Activated CD4-positive, alpha-beta T cell treated with anti-CD3 and anti-CD28 coated beads, Interleukin-2, amount 10 ng/mL, durations not matched to agents 7 days and 5 days (primary cell): ENCODE data around the gene ATG2A. TPM values are rescaled to one million over a fixed set of nuclear protein-coding genes. Genes with fewer than 3 reads are reported as not detected.
A peak's percentile ranks its signal among the peaks of the same experiment; 100 is the strongest.
"Not testable (repeated sequence)": the region's sequence is repeated elsewhere in the genome, so short reads cannot be mapped to it uniquely, and the experiment has no call there.

Experiments used
- CTCF ChIA-PET: fragments of 350-600 bp; sonication (Branson Sonifier 250); formaldehyde crosslinking; loops from one replicate; lab custom pipeline; 2021; ENCODE audit warnings: antibody characterized with exemption; lab: Charles Lee
- POLR2A ChIA-PET: fragments of 350-600 bp; sonication (Branson Sonifier 250); formaldehyde crosslinking; loops from one replicate; lab custom pipeline; 2021; ENCODE audit warnings: antibody characterized with exemption; lab: Charles Lee
- DNase-seq: peaks from one replicate; pipeline ENCODE4 v3.0.0-alpha.2; 2020
- H3K27ac Mint-ChIP-seq: one replicate; pipeline ENCODE4 v1.8.0; 2021; ENCODE audit warnings: mild to moderate bottlenecking, moderate library complexity, mixed read lengths
- H3K27me3 Mint-ChIP-seq: one replicate; pipeline ENCODE4 v1.8.0; 2021; ENCODE audit warnings: mixed read lengths
- H3K36me3 Mint-ChIP-seq: one replicate; pipeline ENCODE4 v1.8.0; 2021; ENCODE audit warnings: low read depth, mixed read lengths
- H3K4me1 Mint-ChIP-seq: one replicate; pipeline ENCODE4 v1.8.0; 2021; ENCODE audit warnings: mixed read lengths
- H3K4me3 Mint-ChIP-seq: one replicate; pipeline ENCODE4 v1.8.0; 2021; ENCODE audit warnings: mild to moderate bottlenecking, moderate library complexity, mixed read lengths
- H3K9me3 Mint-ChIP-seq: one replicate; pipeline ENCODE4 v1.8.0; 2021; ENCODE audit warnings: mixed read lengths
- total RNA-seq, 2 experiments: library from RNA; stranded (reverse); gene quantifications; one replicate each; pipeline ENCODE4 v1.2.3, GENCODE V29; 2021

The ATG2A gene
- total RNA-seq, 2 experiments from 2014 or later, result 23.0 to 25.7 TPM

DNA sequence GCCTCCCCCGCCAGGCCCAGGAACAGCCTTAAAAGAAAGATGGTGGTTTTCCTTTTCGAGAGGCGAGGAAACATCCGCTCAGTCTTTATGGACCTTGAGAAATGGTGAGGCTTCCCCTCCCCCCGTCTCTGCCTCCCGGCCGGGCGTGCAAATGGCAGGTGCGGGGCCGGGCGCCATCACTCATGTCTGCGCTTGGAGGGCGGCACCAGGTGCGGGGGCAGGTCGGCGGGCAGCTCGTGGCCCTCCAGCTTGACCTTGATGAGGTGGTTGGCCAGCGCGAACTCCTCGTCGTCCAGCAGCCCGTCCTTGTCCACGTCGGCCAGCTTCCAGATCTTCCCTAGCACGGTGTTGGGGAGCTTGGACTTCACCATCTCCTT, 62.9 kb downstream of the ATG2A start:
- POLR2A ChIA-PET, result no interaction called here
- H3K4me3 Mint-ChIP-seq, result no peak overlapping the region
- CTCF ChIA-PET, result interaction anchor here (0.6 to 32.1 kb wide), 5 partner anchors 5 to 294 kb away, joined by 4 to 732 read pairs (median 232); partner anchors contain the start of genes CDC42BPG and EHD1

DNA sequence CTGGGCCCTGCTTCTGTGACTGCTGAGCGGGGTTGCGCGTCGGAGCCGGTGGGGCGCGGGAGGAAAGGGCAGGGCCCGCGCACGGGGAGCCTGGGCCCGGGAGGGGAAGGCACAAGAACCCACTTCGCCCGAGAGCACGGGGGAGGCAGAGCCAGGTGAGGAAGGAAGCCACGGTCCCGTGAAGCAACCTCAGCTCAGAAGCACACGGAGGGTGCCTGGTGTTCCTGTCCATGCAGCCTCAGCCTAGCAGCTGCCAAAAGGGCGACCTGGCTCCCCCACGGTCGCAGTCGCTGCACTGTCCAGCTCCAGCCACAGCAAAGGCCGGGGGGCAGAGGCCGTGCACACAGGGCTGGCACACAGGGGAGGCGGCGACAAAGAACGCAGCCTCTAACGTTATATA, 63.3 kb downstream of the ATG2A start:
- Mint-ChIP-seq H3K4me3 (no peak overlapping the region), H3K4me1 (peaks cover 91% of the 10 kb centered on the region), H3K36me3 (peaks cover 59% of the 10 kb centered on the region), H3K27ac (peak overlapping the region; percentile 88), H3K27me3 (no peaks in the 10 kb centered on the region), H3K9me3 (no peaks in the 10 kb centered on the region)
- no peak for DNase-seq
- ChIA-PET POLR2A (no interaction called here), CTCF (interaction anchor here (0.6 to 32.1 kb wide), 7 partner anchors 5 to 294 kb away, joined by 3 to 732 read pairs (median 5); partner anchors contain the start of genes CDC42BPG and EHD1)

More for the DNA sequence above, 62.9 kb downstream of the ATG2A start:
- Mint-ChIP-seq H3K27me3 (no peaks in the 10 kb centered on the region), H3K4me1 (peaks cover 91% of the 10 kb centered on the region), H3K36me3 (peaks cover 63% of the 10 kb centered on the region), H3K27ac (peak overlapping the region; percentile 54), H3K9me3 (no peaks in the 10 kb centered on the region)
- DNase-seq, result no peak

DNA sequence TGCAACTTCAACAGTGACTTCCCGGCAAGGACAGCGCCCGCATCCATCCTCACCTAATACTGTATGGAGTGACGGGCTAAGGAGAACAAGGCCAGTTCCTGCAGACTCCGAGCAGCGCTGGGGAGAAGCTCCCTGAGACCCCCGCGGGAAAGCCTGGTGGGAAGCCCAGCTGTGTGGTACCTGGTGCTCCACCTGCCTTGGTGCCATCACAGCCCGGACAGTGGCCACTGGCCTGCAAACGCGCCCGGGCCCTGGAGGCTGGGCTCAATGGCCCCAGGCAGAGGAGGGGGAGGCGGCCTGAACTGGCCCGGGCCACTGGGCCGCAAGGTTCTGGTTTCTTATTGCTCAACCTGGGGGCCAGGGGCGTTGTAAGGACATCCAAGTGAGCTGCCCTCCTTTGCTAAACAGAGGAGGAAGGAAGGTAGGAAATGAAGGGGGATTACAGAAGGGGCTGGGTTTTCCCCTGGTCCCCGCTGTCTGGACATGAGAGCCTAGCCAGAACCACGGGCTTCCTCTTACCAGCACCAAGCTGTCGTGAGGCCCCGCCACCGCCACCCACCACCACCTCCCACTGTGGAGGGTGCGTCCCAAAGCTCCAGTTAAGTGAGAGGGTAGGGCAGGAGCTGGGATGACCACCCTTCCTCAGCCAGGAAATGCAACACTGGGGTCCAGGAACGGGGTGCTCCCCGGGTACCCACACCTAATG, 64.1 kb downstream of the ATG2A start:
- Mint-ChIP-seq H3K27me3 (no peaks in the 10 kb centered on the region), H3K4me3 (no peak overlapping the region), H3K27ac (peak overlapping the region; percentile 88), H3K36me3 (peaks cover 55% of the 10 kb centered on the region), H3K4me1 (peaks cover 91% of the 10 kb centered on the region), H3K9me3 (no peaks in the 10 kb centered on the region)
- ChIA-PET CTCF (interaction anchor here (0.9 to 32.1 kb wide), 7 partner anchors 4 to 258 kb away, joined by 3 to 732 read pairs (median 4); partner anchors contain the start of genes CDC42BPG and EHD1), POLR2A (no interaction called here)
- no peak for DNase-seq

DNA sequence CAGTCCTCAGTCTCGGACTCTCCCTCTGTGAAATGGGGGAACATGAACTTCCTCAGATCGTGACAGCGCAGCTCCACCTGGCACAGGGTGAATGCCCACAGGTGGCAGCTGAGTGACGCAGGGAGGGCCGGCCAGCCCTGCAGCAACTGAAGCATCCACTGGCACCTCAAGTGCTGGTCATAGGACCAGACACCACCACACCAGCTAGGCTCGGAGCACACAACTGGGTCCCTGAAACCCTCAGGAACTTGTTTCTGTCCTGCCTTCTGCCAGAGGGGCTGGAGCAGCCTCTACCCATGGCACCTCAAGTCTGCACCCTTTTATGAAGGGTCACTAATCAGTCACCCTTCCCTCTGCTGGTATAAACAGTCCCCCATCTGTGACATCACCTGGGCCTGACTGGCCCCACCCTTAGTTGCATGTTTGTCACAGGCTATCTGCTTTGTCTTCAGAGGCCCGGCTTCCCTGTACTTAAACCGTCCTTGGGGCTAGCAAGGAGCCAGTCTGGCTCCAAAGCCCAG, 65.1 kb downstream of the ATG2A start:
- CTCF ChIA-PET, result interaction anchor here (1.2 to 32.1 kb wide), 5 partner anchors 9 to 75 kb away, joined by 3 to 732 read pairs (median 4); partner anchors contain the start of gene EHD1
- Mint-ChIP-seq H3K4me1 (peaks cover 90% of the 10 kb centered on the region), H3K27ac (peak overlapping the region; percentile 88), H3K4me3 (peak overlapping the region; percentile 35), H3K36me3 (peaks cover 49% of the 10 kb centered on the region), H3K27me3 (no peaks in the 10 kb centered on the region), H3K9me3 (no peaks in the 10 kb centered on the region)
- POLR2A ChIA-PET, result no interaction called here
- DNase-seq, result no peak

DNA sequence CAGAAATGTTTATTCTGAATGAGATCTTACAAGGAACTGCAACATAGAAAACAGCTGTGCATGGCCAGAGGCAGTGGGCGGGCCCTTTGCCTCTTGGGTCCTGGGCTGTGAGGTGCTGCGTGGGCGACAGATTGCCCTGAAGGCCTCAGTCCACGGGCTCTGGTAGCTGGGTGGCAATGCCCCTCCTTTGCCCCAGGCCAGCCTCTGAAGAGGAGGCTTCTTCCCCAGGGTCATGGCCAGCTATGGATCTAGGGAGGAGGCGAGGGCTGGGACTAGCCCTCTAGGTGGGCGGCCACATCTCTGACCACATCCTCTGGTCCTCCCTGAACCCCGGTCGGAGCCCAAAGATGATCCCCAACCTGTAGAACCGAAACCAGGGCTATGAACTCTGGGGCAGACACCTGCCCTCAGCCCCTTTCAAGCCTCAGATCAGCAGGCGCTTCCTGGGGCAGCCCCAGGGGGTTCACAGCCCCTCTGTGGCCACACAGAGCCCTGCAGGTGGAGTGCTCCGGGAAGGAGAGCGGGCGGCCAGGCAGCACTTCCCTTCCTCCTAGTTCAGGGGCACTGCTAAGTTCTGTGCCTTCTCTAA, 65.9 kb downstream of the ATG2A start:
- ChIA-PET CTCF (interaction anchor here (0.8 to 32.1 kb wide), 4 partner anchors 8 to 35 kb away, joined by 3 to 732 read pairs (median 118); partner anchors contain the start of gene EHD1), POLR2A (no interaction called here)
- peak; percentile 49 for DNase-seq
- Mint-ChIP-seq H3K27me3 (no peaks in the 10 kb centered on the region), H3K9me3 (no peaks in the 10 kb centered on the region), H3K27ac (peak overlapping the region; percentile 88), H3K4me3 (no peak overlapping the region), H3K4me1 (peaks cover 83% of the 10 kb centered on the region), H3K36me3 (peaks cover 41% of the 10 kb centered on the region)

DNA sequence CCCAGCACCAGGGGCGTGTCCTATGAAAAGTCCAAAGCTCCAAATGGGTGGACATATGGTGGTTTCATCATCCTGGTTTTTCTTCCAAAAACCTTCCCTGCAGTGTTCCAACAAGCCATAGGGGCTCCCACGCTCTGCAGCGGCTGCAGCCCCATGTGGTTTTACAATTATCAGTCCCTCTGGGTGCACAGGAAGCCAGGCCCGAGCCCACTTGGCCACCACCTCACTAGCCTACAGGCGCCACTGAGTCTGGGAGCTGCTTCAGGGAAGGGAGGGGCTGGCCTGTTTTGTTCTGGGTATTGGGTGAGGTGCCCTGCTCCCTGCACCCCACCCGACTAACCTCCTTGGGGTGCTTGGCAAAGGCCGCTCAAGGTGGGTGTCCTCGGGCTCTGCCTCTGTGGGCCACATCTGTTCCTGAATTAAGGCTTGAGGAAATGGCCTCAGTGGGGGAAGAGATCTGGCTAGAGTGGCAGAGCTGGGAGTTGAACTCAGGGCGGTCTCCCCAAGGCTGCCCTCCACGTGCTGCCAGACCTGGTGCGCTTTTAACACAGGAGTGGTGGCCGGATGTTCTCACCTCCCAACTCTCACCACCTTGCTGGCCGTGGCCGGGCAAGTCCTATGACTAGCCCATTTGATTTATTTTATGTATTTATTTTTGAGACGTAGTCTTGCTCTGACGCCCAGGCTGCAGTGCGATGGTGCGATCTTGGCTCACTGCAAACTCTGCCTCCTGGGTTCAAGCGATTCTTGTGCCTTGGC, 67.2 kb downstream of the ATG2A start:
- peak overlapping the region; percentile 22 for H3K4me3 Mint-ChIP-seq
- no peaks in the 10 kb centered on the region for H3K9me3 Mint-ChIP-seq
- peaks cover 29% of the 10 kb centered on the region for H3K36me3 Mint-ChIP-seq
- DNase-seq, result no peak
- no peaks in the 10 kb centered on the region for H3K27me3 Mint-ChIP-seq
- ChIA-PET CTCF (interaction anchor here (0.5 to 32.1 kb wide), 7 partner anchors 11 to 403 kb away, joined by 3 to 732 read pairs (median 4); partner anchors contain the start of genes ARL2, EHD1, MAJIN and ZNHIT2), POLR2A (interaction anchor here (0.6 kb wide), 1 partner anchor 232 kb away, joined by 3 read pairs; no protein-coding TSS in a partner anchor)
- peak overlapping the region; percentile 57 for H3K27ac Mint-ChIP-seq
- peaks cover 76% of the 10 kb centered on the region for H3K4me1 Mint-ChIP-seq

DNA sequence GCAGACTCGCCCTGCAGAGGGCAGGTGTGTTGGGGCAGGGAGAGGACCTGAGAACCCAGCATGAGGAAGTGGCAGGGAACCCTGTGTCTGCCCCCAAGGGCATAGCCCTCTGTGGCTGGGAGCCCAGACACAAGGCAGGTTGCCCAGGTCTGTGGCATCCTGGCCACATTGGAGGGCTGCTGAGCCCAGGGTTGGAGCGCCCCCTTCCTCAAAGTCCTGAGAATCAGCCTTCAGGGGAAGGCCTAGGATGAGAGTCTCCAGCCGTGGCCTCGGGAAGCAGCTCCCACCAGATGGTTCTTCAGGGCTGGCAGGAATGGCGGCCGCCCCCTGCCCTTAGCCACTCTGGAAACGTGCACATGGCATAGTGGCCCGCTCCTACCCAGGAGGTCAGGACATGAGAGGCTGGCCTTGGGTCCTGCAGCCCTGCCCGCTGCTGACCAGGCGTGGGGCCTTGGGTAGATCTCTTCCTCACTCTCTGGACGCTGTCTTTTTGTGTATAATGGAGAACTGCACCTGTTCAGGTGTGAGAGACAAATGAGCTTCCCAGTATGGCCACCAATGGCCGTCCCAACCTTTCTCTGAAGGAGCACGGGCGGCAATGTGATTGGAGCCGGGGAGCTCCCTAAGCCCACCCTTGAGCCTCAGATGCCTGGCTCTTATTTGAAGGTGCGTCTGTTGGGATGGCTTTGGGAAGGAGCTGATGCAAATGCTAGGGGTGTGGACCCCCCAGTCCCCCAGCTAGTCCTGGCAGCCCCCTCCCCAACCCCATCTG, 68.0 kb downstream of the ATG2A start:
- peaks cover 68% of the 10 kb centered on the region for H3K4me1 Mint-ChIP-seq
- CTCF ChIA-PET, result interaction anchor here (0.8 to 32.1 kb wide), 9 partner anchors 10 to 481 kb away, joined by 3 to 732 read pairs (median 5); partner anchors contain the start of genes ARL2, EHD1, MAJIN and ZNHIT2
- H3K36me3 Mint-ChIP-seq, result peaks cover 22% of the 10 kb centered on the region
- no peak for DNase-seq
- H3K4me3 Mint-ChIP-seq, result no peak overlapping the region
- H3K9me3 Mint-ChIP-seq, result no peaks in the 10 kb centered on the region
- H3K27me3 Mint-ChIP-seq, result no peaks in the 10 kb centered on the region
- peak overlapping the region; percentile 88 for H3K27ac Mint-ChIP-seq
- POLR2A ChIA-PET, result interaction anchor here (0.6 kb wide), 1 partner anchor 233 kb away, joined by 3 read pairs; no protein-coding TSS in a partner anchor

DNA sequence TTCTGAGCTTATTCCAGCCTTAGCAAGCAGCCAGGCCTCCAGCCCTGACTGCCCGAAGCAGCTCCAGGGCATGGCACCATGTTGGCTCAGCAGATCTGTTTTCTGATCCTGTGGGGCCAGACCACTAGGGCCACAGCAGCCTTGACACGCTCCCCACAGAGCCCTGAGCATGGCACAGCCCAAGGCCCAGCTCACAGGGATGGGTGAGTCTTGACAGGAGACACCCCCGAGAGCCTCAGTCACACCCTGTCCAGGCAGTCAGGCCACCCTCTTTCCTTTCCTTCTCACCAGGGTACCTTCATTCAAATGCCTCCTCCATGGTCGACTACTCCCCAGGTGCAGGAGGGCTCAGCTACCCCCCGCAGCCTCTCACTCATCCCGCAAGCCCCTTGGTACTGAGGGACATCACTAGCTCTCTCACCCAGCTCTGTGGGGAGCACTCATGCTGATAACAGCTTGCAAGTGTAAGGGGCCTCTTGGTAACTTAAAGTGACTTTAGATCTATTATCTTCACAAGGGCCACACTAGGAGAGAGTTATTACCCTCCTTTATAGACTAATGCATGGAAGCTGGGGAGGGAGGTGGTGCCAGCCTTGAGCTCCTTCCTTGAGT, 68.7 kb downstream of the ATG2A start:
- Mint-ChIP-seq H3K27ac (peak overlapping the region; percentile 88), H3K36me3 (peaks cover 16% of the 10 kb centered on the region), H3K4me1 (peaks cover 67% of the 10 kb centered on the region), H3K9me3 (no peaks in the 10 kb centered on the region), H3K27me3 (no peaks in the 10 kb centered on the region), H3K4me3 (no peak overlapping the region)
- DNase-seq, result no peak
- POLR2A ChIA-PET, result no interaction called here
- CTCF ChIA-PET, result interaction anchor here (0.9 to 32.1 kb wide), 11 partner anchors 9 to 482 kb away, joined by 3 to 732 read pairs (median 5); partner anchors contain the start of genes EHD1 and ZNHIT2

DNA sequence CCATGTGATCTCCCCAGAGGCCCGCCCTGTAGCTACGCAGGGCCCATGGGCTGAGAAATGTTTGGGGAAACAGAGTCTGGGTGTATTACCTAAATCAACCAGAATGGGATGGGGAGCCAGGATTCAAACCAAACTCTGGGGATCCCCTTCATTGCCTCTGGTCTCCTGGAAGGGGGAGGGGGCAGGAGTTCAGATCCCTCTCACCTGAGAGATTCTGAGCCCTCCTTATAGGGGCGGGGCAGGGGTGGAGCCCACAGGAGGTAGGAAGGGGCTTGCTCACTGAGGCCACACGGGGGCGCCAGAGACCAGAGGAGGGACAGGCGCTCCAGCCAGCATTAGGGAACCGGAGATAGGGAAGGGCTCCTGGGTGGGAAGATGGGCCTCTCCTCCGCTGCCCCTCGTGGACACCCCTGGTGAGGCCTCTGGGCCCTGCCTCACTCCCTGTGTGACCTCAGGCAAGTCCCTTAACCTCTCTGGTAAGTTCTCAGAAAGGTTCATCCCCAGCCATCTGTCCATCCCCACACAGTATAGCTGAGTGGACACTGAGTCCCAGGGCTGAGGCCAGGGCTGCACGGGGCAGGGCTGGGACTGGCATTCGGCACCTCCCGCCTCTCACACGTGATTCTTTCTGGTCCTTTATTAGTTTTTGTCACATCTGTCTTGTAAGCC, 69.9 kb downstream of the ATG2A start:
- peaks cover 4% of the 10 kb centered on the region for H3K36me3 Mint-ChIP-seq
- peak overlapping the region; percentile 64 for H3K27ac Mint-ChIP-seq
- POLR2A ChIA-PET, result no interaction called here
- DNase-seq, result peak; percentile 94
- H3K4me1 Mint-ChIP-seq, result peaks cover 58% of the 10 kb centered on the region
- H3K9me3 Mint-ChIP-seq, result no peaks in the 10 kb centered on the region
- H3K27me3 Mint-ChIP-seq, result no peaks in the 10 kb centered on the region
- CTCF ChIA-PET, result interaction anchor here (0.6 to 32.1 kb wide), 15 partner anchors 8 to 540 kb away, joined by 3 to 732 read pairs (median 5); partner anchors contain the start of gene EHD1
- H3K4me3 Mint-ChIP-seq, result no peak overlapping the region

DNA sequence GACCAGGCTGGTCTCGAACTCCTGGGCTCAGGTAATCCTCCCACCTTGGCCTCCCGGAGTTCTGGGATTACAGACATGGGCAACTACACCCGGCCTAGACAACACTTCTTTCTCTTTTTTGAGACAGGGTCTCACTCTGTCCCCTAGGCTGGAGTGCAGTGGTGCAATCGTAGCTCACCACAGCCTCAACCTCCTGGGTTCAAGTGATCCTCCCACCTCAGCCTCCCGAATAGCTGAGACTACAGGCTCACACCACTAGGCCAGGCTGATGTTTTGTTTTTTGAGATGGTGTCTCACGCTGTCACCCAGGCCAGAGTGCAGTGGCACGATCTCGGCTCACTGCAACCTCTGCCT, 71.3 kb downstream of the ATG2A start:
- H3K9me3 Mint-ChIP-seq, POLR2A ChIA-PET, H3K36me3 Mint-ChIP-seq, H3K27me3 Mint-ChIP-seq, DNase-seq: not testable (repeated sequence)
- peak overlapping the region; percentile 12 for H3K4me3 Mint-ChIP-seq
- H3K4me1 Mint-ChIP-seq, result peaks cover 44% of the 10 kb centered on the region
- CTCF ChIA-PET, result interaction anchor here (0.7 to 32.1 kb wide), 8 partner anchors 16 to 877 kb away, joined by 3 to 732 read pairs (median 5); partner anchors contain the start of genes EHD1, PPP2R5B and TM7SF2
- H3K27ac Mint-ChIP-seq, result peak overlapping the region; percentile 25
